Measurements from ENCODE around the gene CFP. TPM values are rescaled to one million over a fixed set of nuclear protein-coding genes. Genes with fewer than 3 reads are reported as not detected.

CFP gene
- total RNA-seq, 2 donors from 2014 or later: 13.1 to 18.9 TPM

- H3K27ac ChIP-seq: no peak overlapping the region
- no peak for DNase-seq (ENCODE audit: low spot score)
Observed at GRCh38 chrX:47577901-47578300, 51.8 kb downstream of the CFP start.

GRCh38 chrX:47577424-47577823, 52.3 kb downstream of the CFP start:
- H3K27ac ChIP-seq: no peak overlapping the region
- TF ChIP-seq CTCF (IDR thresholded peaks at IDR 0.05): no peak
- peaks cover 0 to 23% of the 10 kb centered on the region in 2 donors for H3K4me1 ChIP-seq (ENCODE audit: control insufficient read depth in 1 of 2, low read depth in 2 of 2)
- ATAC-seq (ENCODE audit: insufficient number of reproducible peaks, low FRiP score, low read depth) (no peak), DNase-seq (ENCODE audit: low spot score) (no peak)
- no peaks in the 10 kb centered on the region for H3K9me3 ChIP-seq
- H3K36me3 ChIP-seq: no peaks in the 10 kb centered on the region
- H3K27me3 ChIP-seq (replicated peaks; ENCODE audit: insufficient read depth): no peaks in the 10 kb centered on the region
- H3K4me3 ChIP-seq: no peak overlapping the region

More at GRCh38 chrX:47577901-47578300, 51.8 kb downstream of the CFP start:
- Histone ChIP-seq H3K27me3 (replicated peaks; ENCODE audit: insufficient read depth) (no peaks in the 10 kb centered on the region), H3K9me3 (no peaks in the 10 kb centered on the region), H3K36me3 (no peaks in the 10 kb centered on the region), H3K4me1 (ENCODE audit: control insufficient read depth in 1 of 2, low read depth in 2 of 2) (peaks cover 0 to 23% of the 10 kb centered on the region in 2 donors), H3K4me3 (no peak overlapping the region)
- no peak for TF ChIP-seq CTCF (IDR thresholded peaks at IDR 0.05)
- ATAC-seq (ENCODE audit: insufficient number of reproducible peaks, low FRiP score, low read depth): no peak

GRCh38 chrX:47576021-47576898, 53.5 kb downstream of the CFP start:
- no peak for TF ChIP-seq CTCF (IDR thresholded peaks at IDR 0.05)
- Histone ChIP-seq H3K36me3 (peaks cover 3% of the 10 kb centered on the region), H3K9me3 (no peaks in the 10 kb centered on the region), H3K4me1 (ENCODE audit: control insufficient read depth in 1 of 2, low read depth in 2 of 2) (peaks cover 0 to 23% of the 10 kb centered on the region in 2 donors), H3K27me3 (replicated peaks; ENCODE audit: insufficient read depth) (no peaks in the 10 kb centered on the region), H3K4me3 (no peak overlapping the region), H3K27ac (no peak overlapping the region)
- ATAC-seq (ENCODE audit: insufficient number of reproducible peaks, low FRiP score, low read depth): no peak
- no peak for DNase-seq (ENCODE audit: low spot score)

GRCh38 chrX:47574547-47575301, 55.0 kb downstream of the CFP start:
- Histone ChIP-seq H3K4me3 (peak overlapping the region; percentile 56), H3K4me1 (ENCODE audit: control insufficient read depth in 1 of 2, low read depth in 2 of 2) (peaks cover 0 to 23% of the 10 kb centered on the region in 2 donors), H3K36me3 (peaks cover 3% of the 10 kb centered on the region), H3K27me3 (replicated peaks; ENCODE audit: insufficient read depth) (no peaks in the 10 kb centered on the region), H3K27ac (peak overlapping the region in 1 of 2 donors; percentile 27), H3K9me3 (no peaks in the 10 kb centered on the region)
- TF ChIP-seq CTCF (IDR thresholded peaks at IDR 0.05): no peak
- ATAC-seq (ENCODE audit: insufficient number of reproducible peaks, low FRiP score, low read depth) (no peak), DNase-seq (ENCODE audit: low spot score) (no peak)

- H3K4me3 ChIP-seq: peak overlapping the region; percentile 56
- ATAC-seq (ENCODE audit: insufficient number of reproducible peaks, low FRiP score, low read depth): no peak
- H3K9me3 ChIP-seq: no peaks in the 10 kb centered on the region
- H3K4me1 ChIP-seq (ENCODE audit: control insufficient read depth in 1 of 2, low read depth in 2 of 2): peaks cover 0 to 23% of the 10 kb centered on the region in 2 donors
- no peak for TF ChIP-seq CTCF (IDR thresholded peaks at IDR 0.05)
- no peak for DNase-seq (ENCODE audit: low spot score)
- peak overlapping the region in 1 of 2 donors; percentile 27 for H3K27ac ChIP-seq
- peaks cover 3% of the 10 kb centered on the region for H3K36me3 ChIP-seq
- H3K27me3 ChIP-seq (replicated peaks; ENCODE audit: insufficient read depth): no peaks in the 10 kb centered on the region
Observed at GRCh38 chrX:47574076-47574546, 55.6 kb downstream of the CFP start.
